ENCODE results near the gene GPR27.

DNA sequence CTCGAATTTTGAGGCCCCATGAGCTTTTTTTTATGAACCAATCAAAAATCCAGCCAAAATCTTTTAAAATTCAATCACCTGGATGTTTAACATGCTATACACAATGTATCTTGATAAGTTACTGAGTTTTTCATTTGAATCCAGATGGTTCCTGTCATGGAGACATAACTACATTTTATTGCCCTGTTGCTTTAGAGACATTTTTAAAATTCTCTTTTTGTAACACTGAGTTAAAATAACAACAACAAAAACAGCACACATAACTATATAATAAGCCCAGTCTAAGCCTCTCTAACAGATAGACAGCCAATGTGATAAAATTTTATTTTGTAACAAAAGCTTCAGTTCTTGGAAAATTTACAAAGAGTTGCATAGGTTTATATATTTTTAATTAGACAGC is 29.5 kb downstream of the GPR27 start:
- TF ChIP-seq, protein P1, sequence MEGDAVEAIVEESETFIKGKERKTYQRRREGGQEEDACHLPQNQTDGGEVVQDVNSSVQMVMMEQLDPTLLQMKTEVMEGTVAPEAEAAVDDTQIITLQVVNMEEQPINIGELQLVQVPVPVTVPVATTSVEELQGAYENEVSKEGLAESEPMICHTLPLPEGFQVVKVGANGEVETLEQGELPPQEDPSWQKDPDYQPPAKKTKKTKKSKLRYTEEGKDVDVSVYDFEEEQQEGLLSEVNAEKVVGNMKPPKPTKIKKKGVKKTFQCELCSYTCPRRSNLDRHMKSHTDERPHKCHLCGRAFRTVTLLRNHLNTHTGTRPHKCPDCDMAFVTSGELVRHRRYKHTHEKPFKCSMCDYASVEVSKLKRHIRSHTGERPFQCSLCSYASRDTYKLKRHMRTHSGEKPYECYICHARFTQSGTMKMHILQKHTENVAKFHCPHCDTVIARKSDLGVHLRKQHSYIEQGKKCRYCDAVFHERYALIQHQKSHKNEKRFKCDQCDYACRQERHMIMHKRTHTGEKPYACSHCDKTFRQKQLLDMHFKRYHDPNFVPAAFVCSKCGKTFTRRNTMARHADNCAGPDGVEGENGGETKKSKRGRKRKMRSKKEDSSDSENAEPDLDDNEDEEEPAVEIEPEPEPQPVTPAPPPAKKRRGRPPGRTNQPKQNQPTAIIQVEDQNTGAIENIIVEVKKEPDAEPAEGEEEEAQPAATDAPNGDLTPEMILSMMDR (IDR thresholded peaks at IDR 0.05), result no peak
- no peak for TF ChIP-seq EZH2 (IDR thresholded peaks at IDR 0.05)
